ENCODE measurements around the gene AKNA.

The AKNA gene

DNA sequence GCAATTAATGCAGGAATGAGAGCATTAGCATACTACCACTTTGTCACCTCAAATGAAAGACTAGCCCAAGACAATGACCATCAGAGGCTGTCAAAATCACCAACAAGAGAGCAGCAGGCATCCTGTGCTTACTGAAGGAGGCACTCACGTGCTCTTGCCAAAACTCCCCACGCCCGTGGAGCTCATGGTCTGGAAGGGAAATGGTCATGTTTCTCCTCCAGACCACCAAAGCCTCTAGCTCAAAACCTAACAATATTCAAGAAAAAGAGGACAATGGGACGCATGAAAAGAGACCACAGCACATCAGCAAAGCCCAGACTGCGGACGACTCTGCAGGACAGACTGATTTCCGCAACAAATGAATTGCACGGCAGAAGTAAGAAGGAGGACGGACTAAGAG, 12.8 kb downstream of the AKNA start:
- no peak for DNase-seq

DNA sequence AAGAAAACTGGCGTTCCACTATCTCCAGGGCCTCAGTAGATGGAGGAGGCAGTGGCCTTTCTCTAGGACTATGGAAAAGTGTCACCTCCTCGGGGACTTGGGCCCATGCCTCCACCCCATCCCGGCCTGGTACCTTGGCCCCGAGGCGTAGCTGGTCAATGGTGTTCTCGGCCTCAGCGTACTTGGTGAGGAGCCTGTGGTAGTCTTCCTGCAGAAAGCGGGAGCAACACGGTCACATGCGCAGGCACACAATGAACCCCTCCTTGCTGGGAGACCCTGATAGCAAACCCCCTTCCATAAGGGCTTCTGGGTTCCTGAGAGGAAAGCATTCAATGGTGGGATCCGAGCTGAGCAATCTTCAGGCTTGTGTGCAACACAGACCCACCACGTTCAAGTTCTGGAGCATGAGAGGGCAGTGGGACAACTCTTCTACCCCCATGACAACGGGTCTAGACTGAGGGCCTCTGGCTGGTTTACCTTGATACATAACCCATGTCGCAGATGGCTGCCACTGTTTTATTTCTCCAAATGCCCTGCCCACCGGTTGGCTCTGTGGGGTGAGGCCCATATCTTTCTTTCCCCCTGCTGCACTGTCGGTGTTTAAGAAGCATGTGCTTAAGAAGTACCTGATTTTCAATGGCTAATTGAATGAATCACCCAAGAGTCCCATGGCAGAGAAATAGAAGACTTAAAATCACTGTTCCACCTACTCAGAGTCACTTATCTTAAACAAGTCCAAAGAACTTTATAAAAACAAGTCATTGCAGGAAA, 13.6 kb downstream of the AKNA start:
- no peak for DNase-seq

DNA sequence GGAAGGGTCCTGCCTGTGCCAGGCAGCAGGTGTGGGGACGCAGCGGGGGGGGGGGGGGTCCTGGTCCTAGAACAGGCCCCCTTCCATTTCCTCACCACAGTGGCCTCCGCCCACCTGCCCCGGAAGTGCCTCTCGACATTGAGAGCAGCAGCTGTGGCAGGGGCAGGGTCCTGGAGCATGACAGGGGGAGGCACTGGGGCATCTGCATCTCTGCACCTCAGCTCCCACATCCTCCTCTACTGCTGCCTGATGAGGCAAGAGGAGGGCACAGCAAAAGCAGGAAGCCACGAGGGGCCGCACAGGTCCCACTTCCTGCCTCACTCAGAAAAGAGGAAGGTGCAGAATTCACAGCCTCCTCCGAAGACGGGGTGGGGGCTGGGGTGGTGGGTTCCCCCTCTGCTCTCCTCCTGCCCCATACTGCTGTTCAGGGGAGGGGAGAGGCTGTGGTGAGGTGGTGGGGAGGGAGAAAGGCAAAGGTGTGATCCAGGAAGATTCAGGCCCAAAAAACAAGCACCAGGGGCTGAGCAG, 14.8 kb downstream of the AKNA start:
- DNase-seq: no peak

DNA sequence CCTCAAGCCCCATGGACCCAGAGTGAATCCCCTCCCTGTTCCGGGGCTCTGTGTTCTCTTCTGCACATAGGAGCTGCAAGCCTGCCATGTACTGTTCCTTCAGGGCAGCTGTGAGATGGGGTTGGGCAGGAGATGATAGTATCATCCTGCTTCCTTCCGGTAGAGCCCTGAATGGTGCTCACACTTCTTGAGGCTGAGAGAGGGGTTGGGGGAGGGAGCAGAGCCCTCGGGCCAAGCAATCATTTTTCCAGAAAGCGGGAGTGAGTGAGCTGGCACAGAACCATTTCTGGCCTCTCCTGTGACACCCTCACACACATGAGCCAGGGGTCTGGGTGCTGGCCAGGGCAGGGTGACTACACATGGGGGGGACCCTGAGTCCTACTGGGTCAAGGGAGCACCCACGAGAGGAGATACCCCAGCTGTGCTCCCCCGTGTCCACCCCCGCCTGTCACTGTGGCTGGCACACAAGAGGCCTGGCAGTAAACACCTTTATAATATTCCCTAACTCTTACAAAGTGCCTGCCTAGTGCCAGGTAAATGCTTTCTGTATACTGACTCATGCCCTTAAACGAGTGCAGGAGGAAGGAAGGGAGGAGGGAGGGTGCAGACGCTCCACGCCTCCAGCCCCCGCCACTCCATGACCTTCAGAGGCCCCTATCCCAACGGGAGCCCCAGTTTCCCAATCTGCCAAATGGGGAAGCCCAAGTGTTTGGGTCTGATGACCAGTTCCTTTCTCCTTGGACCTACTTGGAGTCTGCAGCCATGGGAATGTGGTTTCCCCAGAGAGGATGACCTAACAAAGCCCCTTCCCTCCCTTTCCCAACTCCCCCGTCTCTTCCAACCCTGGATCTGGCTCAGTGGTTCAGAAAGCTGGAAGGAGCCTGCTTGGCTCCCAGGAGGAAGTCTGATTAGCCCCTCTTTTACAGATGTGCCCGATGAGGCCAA, 15.5 kb downstream of the AKNA start:
- DNase-seq: no peak

DNA sequence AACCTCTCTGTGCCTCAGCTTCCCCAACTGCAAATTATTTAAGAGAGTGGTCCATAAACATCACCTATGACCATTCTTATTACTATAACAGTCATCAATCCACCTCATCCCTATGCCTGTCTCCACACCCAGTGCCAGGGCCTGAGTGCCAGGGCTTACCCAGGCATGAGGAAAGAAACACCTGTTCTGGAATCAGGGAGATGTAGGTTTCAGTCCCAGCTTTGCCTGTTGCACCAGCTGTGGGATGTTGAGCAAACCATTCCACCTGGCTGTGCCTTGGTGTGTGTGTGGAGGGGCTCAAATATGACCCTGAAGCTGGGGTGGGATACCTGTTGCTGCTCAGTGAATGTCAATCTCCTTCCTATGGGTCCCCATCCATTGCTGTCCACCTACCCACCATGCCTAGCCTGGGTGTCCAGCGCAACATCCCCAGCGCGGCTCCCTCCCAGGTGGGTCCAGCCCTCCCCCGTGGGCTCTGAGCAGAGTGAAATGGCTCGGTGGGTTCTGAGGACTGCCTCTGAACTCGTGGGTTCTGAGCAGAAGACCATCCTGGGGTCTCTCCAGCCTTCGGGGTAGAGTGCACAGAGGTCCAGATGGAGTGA, 16.3 kb downstream of the AKNA start:
- no peak for DNase-seq

DNA sequence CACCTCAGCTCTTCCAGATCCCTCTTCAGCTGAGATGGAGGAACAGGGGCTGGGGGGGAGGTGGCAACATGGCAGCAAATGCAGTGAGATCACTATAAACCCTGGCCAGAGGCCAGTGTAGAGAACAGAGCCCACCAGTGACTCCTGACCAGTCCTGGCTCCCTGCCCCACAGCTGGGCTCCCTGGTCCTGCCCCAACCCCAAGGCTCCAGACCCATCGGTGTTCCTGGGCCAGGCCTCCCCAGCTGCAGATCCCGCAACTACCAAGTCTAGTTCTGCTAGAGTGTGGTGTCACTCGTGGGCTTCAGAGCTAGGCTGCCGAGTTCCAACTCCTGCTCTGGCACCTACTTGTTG, 16.8 kb downstream of the AKNA start:
- DNase-seq: no peak

DNA sequence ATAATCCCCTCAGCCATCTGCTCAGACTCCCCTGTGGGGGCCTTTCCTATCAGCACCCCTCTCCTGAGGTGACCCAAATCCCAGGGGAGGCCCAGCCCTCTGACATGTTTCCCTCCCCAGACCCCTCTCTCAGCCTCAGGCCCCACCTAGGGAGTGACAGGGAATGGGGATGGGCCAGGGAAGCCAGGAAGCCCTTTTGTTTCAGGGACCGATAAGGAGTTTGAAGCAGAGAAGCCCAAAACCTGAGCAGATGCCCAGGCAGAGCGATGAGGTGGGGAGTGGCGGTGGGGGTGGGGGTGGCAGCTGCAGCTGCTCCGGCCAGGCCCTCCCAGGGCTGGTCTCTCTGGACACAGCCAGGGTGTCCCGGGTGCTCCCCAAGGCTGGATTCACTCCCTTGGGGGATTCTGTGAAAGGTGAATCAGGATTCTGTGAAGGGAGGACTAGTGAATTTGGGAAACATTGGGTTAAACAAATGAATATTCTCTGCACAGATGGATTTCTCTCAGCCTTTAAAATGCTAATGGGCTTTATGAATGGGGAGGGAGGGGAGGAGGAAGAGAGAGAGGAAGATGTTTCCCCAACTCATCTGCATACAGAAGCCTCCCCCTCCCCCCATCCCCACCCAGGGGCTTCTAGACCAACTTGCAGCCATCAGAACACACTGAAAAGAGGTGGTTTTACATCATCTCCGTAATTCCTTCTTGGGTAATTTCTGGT, 17.4 kb downstream of the AKNA start:
- DNase-seq: no peak

DNA sequence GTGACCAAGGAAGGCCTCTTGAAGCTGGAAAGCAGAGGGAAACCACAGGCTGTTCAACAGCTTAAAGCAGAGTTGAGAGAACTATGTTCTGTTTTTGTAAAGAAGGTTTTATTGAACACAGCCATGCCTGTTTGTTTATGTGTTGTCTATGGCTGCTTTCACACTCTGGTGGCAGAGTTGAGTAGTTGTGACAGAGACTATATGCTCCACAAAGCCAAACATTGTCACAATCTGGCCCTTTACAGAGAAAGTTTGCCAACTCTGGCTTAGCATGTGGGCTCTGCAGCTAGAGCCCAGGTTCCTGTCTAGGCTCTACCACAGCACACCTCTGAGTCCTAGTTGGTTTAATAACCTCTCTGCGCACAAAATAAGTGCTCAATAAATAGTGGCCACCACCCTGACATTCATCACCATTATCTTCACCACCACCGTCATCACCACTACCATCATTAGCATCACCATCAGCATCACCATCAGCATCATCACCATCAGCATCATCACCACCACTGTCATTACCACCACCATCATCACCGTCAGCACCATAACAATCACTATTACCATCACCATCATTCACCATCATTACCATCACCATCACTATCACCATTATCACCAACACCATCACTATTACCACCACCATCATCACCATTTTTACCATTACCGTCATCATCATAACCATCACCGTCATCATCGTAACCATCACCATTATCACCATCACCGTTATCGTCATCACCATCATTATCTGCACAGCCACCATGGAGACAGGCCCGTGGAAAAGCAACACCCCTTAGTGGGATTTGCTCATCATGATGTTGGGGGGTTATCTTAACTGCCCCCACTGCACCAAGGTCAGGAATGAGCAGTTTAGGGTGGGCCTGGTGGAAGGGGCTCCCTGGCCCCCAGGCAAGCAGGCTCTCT, 18.3 kb downstream of the AKNA start:
- DNase-seq: no peak

DNA sequence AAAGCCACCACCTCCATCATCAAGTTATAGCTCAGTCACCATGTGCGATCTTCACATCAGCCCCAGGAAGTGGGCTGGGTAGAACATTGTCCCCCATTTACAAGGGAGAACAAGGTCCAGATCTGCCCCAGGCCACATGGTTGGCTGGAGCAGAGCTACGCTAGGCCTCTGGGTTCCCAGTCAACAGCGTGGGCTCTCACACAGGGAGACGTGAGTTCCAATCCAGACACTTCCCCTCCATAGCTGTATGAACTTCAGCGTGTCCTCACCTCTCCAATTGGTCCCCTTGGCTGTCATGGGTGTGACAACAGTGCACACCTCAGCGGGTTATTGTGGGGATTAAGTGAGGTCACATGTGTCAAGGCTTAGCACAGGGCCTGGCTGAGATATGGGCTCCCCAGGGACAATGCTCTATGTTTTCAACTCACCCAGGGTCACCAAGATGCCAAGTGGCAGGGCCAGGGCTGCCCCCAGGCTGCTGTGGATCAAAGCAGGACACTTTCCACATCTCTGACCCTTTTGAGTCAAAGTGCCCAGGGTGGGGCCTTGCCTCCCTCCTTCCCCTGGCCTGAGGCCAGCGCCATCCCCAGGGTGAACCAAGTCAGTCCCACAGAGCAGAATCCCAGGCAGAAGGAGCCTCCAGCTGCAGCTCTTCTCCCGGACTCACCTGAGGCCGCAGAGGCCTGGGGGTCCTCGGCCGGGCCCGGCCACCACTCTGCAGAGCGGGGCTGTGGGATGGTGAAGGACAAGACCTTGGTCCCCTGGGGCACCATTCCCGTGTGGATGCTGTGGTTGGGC, 19.8 kb downstream of the AKNA start:
- no peak for DNase-seq

DNA sequence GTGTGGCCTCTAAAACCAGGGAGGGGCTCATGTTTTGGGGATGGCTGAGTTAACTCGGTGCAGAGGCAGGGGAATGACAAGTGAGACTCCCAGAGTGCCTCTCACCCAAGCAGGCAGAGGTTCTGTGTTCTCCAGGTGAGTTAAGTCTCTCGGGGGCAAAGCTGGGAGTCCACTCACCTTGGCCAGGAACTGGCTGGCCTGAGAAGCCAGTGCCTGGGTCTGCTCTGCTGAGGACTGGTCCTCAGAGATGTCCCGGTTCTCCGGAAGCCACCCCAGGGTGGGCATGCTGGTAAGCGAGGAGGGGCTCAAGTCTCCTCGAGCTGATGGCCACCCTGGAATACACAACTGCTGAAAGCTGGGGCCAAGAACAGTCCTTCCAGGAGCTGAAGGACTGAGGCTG, 20.4 kb downstream of the AKNA start:
- DNase-seq: no peak

DNA sequence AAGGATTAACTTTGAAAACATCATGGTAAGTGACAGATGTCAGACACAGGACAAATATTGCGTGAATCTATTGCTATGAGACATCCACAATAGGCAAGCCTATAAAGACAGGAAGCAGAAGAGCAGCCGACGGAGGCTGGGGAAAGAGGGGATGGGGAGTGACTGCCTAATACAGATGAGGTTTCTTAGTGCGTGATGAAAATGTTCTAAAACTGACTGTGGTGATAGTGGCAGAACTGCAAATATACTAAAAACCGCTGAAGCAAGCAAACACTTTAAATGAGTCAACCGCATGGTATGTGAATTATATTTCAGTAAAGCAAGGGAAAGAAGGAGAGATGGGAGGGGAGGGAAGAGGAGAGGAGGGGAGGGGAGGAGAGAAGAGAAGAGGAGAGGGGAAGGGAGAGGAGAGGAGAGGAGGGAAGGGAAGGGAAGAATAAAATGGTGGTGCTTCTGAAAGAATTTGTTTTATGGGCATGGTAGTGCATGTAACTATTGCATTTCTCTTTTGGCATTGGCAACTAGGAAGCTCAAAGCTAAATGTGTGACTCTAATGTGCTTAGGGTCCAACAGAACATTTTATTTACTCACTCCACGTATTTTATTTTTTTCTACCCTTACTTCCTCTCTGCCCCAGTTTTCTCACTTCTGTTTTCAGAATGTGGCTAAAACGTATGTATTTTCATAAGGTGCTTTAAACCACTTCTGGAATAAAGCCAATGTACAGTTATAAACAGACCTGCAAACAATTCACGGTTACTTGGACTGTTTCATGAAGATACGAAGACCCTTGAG, 21.3 kb downstream of the AKNA start:
- no peak for DNase-seq

DNA sequence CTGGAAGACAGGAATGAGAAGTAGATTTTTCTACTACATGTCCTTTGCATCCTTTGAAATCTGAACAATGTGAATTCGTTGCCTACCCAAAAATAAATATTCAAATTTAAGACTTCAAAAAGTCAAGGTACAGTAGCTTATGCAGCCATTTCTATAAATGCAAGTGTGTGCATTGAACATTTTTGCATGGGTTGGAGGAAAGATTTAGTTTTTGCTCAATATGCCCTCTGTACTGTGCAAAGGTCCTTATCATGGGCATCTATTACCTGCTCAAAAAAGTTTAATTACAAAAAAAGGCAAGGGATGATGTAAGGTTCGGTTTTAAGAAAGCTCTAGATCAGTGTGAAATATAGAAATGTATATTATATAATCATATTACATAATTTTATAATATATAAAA, 22.6 kb downstream of the AKNA start:
- no peak for DNase-seq

DNA sequence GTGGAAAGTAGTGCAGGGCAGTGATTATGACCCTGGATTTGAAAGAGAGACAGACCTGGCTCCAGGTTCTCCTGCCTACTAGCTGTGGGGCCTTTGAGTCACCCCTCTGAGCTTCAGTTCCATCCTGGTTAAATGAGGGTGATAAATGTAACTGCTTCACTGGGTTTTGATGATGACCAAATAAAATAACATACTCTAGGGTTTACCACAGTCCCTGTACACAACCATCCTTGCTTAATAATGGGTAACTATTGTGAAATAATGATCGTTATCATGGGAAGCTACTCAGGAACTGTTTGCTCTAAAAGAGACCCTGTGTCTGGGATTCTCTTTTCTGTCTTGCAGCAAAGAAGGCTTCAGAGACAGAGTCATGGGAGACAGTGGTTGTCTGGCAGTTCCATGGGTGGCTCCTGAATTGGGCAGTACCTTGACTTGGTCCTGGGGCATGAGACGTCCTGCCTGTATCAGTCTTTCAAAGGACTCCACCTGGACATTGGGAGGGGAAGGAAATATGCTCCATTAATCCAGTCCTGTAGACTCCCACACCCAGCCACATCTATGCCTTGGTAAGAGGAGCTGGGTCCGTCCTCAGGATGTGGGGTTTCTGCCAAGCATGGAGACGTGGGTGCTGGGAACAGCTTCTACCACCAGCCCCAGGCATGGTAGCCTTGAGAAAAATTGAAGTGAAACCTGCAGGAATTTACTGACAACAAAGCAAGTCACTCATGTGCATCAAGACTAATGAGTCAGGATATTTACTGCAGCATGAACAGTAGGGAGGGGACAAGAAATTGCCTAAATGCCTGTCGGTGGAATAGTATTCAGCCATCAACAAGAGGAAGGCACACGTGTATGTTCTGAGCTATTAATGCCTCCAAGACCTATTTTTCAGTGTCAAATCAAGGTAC, 23.4 kb downstream of the AKNA start:
- DNase-seq: no peak

DNA sequence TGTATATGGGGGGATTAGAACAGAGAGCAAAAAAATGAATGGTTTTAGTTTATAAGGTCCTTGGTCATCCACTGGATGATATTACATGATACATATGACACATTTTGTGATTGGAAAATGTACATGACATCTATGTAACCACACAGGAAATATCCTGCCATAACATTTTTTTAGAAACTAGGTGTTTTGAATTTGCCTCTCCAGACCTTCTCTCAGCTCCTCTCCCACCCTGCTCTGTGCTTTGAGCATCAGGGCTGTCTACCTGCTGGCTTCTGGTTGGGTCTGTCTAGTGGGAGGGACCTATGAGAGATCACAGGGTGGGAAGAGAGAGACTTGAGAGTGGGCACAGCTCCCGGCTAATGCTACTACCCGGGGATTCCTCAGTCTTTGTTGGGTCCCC, 24.4 kb downstream of the AKNA start:
- no peak for DNase-seq

DNA sequence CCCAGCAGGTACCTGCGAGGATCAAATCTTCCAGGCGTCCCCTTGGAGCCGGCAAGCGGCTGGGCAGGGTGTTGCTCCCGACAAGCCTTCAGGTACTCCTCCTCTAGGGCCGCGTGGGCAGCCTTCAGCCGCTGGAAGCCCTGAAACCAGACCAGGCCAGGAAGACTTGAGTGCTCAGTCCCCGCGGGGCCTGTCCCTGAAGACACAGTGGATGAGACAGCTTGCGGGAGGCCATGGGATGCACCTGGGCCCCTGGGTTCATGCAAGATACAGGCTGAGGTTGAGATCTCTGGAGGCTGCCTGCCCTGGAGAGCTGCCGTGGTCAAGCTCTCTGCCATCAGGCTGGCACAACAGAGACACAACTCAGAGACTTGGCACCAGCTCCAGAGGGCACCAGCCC, 25.4 kb downstream of the AKNA start:
- DNase-seq: no peak

DNA sequence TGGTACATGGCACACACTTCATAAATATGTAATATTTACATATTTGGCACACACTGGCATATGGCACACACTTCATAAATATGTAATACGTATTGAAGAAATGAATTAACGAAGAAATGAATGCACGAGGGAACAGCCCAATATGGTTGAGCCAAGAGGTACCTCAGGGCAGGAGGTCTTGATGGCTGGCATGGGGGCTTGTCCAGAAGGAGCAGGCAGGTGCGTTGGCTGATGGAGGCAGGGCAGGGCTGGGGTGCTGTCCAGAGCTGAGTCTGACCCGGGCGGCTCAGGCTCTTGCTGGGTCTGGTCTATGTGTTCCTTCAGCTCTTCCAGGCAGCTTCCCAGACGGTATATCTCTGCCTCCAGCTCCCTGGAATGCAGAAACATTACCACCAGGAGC, 26.2 kb downstream of the AKNA start:
- no peak for DNase-seq

DNA sequence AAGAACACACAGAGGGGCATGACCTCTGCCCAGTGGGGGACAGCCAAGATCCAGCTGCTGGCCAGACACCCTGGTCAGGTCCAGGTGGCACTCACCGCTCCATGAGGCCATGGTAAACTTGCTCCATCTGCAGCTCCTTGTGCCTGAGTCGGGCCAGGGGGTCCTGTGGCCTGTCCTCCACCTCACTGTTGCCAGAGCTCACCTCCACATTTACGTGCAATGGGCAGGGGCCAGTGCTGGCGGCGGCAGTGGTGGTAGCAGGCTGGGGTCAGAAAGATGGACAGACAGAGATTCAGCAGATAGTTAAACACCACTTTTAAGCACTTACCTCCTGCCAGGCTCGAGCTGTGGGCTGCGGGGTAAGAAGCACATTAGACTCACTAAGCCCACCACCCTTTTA, 28.0 kb downstream of the AKNA start:
- DNase-seq: no peak

DNA sequence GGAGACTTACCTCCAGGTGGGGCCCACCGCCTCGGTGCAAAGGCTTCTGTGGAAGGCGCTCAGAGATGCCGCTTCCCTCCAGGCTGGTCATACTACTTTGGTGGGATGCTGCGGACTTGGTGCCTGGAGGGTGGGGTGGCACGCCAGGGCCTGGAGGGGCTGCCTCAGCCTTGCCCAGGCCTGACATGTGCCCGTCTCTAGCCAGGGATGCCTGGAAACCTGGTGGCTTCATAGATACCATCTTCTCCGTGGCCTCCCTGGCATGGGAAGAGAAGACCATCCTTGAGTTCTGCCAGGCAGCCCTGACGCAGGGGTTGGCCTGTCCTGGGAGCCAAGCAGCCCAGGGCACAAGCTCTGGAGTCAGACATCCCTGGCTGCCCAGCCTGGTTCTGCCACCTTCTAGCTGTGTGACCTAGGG, 29.9 kb downstream of the AKNA start:
- no peak for DNase-seq

DNA sequence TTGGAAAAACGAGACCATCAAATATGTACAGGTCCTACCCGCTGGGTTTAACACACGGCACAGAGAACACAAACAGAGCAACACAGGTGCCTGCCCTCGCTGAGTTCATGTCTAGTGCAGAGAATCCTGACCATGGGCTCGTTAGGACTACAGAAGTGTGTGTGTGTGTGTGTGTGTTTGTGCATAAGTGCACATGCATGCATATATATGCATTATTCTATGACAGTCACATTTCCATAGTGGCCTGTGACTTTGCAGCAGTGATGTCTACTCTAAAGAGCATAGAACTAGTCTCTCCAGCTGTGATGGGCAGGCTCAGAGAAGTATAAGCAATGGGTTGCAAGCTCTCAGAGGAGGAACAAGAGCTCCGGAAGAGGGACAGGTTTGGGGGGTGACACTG, 30.4 kb downstream of the AKNA start:
- no peak for DNase-seq
